Measurements from ENCODE around the gene PLPPR3. TPM values are rescaled to one million over a fixed set of nuclear protein-coding genes. Genes with fewer than 3 reads are reported as not detected.
A peak's percentile ranks its signal among the peaks of the same experiment; 100 is the strongest.

The PLPPR3 gene
- total and polyA plus RNA-seq, 2 donors from 2014 or later, result not detected

DNA sequence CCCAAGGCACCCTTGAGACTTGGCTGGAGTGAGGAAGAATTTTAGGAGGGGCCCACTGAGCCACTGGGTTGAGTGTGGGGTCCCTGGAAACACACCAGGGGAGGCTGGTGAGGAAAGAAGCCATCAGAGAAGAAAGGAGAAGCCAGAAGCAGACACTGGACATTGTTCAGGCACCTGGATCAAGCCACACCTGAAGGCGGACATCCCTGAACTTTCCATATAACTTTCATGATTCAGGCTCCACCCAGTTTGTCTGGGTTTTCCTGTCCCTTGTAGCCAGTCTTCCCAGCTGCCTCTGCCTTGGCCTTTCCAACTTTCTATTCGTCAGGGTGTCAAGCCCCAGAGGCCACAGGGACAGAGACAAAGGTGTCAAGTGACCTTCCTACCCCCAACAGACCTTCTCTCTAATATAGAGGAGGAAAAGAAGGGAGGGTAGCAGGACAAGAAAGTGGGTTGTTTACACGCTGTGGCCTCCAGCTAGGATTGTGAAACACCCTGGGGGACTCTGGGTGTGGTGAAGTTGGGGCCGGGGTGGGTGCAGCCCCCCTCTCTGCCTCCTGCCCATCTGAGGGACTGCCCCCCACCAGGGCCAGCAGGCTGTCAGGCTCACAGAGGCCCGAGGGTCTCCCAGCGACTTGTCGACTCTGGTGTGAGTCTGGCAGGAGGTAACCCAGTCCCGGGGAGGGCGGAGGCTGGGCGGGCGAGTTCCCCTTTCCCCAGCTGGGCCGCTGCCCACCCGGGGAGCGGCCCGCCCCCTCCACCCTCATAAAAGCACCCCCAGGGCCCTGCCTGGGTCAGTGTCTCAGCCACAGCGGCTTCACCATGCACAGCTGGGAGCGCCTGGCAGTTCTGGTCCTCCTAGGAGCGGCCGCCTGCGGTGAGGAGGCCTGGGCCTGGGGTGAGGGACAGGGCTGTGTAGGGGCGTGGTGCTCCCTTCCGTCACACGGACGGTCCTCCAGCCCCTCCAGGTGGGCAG is 37.4 kb upstream of the PLPPR3 start, which contains the start of gene CFD:
Gene CFD, plus strand, starts transcription at position 797 of the 976 bp plus-strand sequence. Its CDS starts 26 bp downstream, at position 823.
- Histone ChIP-seq H3K9me3 (ENCODE audit: control insufficient read depth in 2 of 3, insufficient read depth in 1 of 3, low read length in 3 of 3) (no peaks in the 10 kb centered on the region), H3K9ac (ENCODE audit: low read length in 3 of 3) (no peak within 1 kb of the TSS), H3K27ac (ENCODE audit: low read depth in 2 of 2, low read length in 2 of 2) (no peak within 1 kb of the TSS), H3K36me3 (ENCODE audit: control insufficient read depth in 2 of 3, insufficient read depth in 3 of 3, low read length in 3 of 3) (no peaks in the 10 kb centered on the region), H3K27me3 (ENCODE audit: control insufficient read depth, insufficient read depth, low read length) (no peaks in the 10 kb centered on the region), H3K4me1 (ENCODE audit: control insufficient read depth in 2 of 3, insufficient read depth in 2 of 3, low read depth in 1 of 3, low read length in 3 of 3) (peaks cover 0 to 9% (median 0%) of the 10 kb centered on the region in 3 donors), H3K4me3 (ENCODE audit: low read length in 3 of 3) (no peak within 1 kb of the TSS)
- DNase-seq, result peak in 2 of 5 donors; percentile 64 to 87
- intact Hi-C loops (cut with DNase I), result no loop called here
- no peak for TF ChIP-seq CTCF (IDR thresholded peaks at IDR 0.05; ENCODE audit: borderline replicate concordance, extremely low read depth, insufficient read depth)
- no peak for FAIRE-seq

GRCh38 chr19:858284-858683 is 36.5 kb upstream of the PLPPR3 start:
- Histone ChIP-seq H3K36me3 (ENCODE audit: control insufficient read depth in 2 of 3, insufficient read depth in 3 of 3, low read length in 3 of 3) (no peaks in the 10 kb centered on the region), H3K4me1 (ENCODE audit: control insufficient read depth in 2 of 3, insufficient read depth in 2 of 3, low read depth in 1 of 3, low read length in 3 of 3) (peaks cover 0 to 5% (median 0%) of the 10 kb centered on the region in 3 donors), H3K9me3 (ENCODE audit: control insufficient read depth in 2 of 3, insufficient read depth in 1 of 3, low read length in 3 of 3) (no peaks in the 10 kb centered on the region), H3K27me3 (ENCODE audit: control insufficient read depth, insufficient read depth, low read length) (no peaks in the 10 kb centered on the region), H3K4me3 (ENCODE audit: low read length in 3 of 3) (no peak overlapping the region), H3K27ac (ENCODE audit: low read depth in 2 of 2, low read length in 2 of 2) (no peak overlapping the region), H3K9ac (ENCODE audit: low read length in 3 of 3) (no peak overlapping the region)
- DNase-seq (no peak), FAIRE-seq (no peak)
- TF ChIP-seq CTCF (IDR thresholded peaks at IDR 0.05; ENCODE audit: borderline replicate concordance, extremely low read depth, insufficient read depth), result no peak
- intact Hi-C loops (cut with DNase I), result no loop called here

GRCh38 chr19:855566-856120 is 33.9 kb upstream of the PLPPR3 start:
- Histone ChIP-seq H3K27me3 (ENCODE audit: control insufficient read depth, insufficient read depth, low read length) (no peaks in the 10 kb centered on the region), H3K36me3 (ENCODE audit: control insufficient read depth in 2 of 3, insufficient read depth in 3 of 3, low read length in 3 of 3) (no peaks in the 10 kb centered on the region), H3K9ac (ENCODE audit: low read length in 3 of 3) (no peak overlapping the region), H3K9me3 (ENCODE audit: control insufficient read depth in 2 of 3, insufficient read depth in 1 of 3, low read length in 3 of 3) (no peaks in the 10 kb centered on the region), H3K27ac (ENCODE audit: low read depth in 2 of 2, low read length in 2 of 2) (no peak overlapping the region), H3K4me3 (ENCODE audit: low read length in 3 of 3) (no peak overlapping the region), H3K4me1 (ENCODE audit: control insufficient read depth in 2 of 3, insufficient read depth in 2 of 3, low read depth in 1 of 3, low read length in 3 of 3) (peaks cover 0 to 5% (median 0%) of the 10 kb centered on the region in 3 donors)
- intact Hi-C loops (cut with DNase I), result no loop called here
- FAIRE-seq, result no peak
- DNase-seq, result peak in 1 of 5 donors; percentile 63
- no peak for TF ChIP-seq CTCF (IDR thresholded peaks at IDR 0.05; ENCODE audit: borderline replicate concordance, extremely low read depth, insufficient read depth)

All from kidney (tissue), 14 donors.